GM12892 (cell line): Measurements from ENCODE around the gene ZNF521.

Experiments
- POLR2A ChIP-seq: IDR thresholded peaks from 2 replicates; pipeline ENCODE4 v1.6.1; 2011; ENCODE audit warnings: low read depth, low read length, control low read depth
- POLR2AphosphoS5 ChIP-seq: IDR thresholded peaks from 2 replicates; pipeline ENCODE4 v1.6.1; 2011; ENCODE audit warnings: low read depth, low read length, control low read depth
- TAF1 ChIP-seq: IDR thresholded peaks from 2 replicates; pipeline ENCODE4 v1.6.1; 2011; ENCODE audit warnings: low read depth, mild to moderate bottlenecking, control low read depth, low read length, borderline replicate concordance

GRCh38 chr18:25176518-25177042 is 175.4 kb downstream of the ZNF521 start:
- no peak for TF ChIP-seq POLR2A
- TF ChIP-seq POLR2AphosphoS5, result no peak
- TF ChIP-seq TAF1, result no peak
